PC-3 (cell line): Measurements from ENCODE around the gene TXLNG. TPM values are rescaled to one million over a fixed set of nuclear protein-coding genes. Genes with fewer than 3 reads are reported as not detected.
A peak's percentile ranks its signal among the peaks of the same experiment; 100 is the strongest.

Experiments
- ATAC-seq: fragments of 200-7000 bp; cut with Tn5 transposase; 2 replicates; pipeline ENCODE4 v1.9.1; 2020; ENCODE audit warnings: mild to moderate bottlenecking, moderate library complexity
- BruUV-seq: library from RNA; stranded (reverse); fragments of 400-500 nt; replicated peaks from 2 replicates; lab custom pipeline; 2021; lab: Mats Ljungman, UMichigan
- CTCF ChIA-PET: fragments of 300-600 bp; sonication (Branson Sonifier 250); formaldehyde crosslinking; loops from one replicate; lab custom pipeline; 2022; ENCODE audit warnings: antibody characterized with exemption; lab: Charles Lee
- POLR2A ChIA-PET: fragments of 300-600 bp; sonication (Branson Sonifier 250); formaldehyde crosslinking; loops from one replicate; lab custom pipeline; 2022; ENCODE audit warnings: antibody characterized with exemption; ENCODE audit not compliant: unreplicated experiment; lab: Charles Lee
- DNase-seq: peaks from one replicate; pipeline ENCODE4 v3.0.0-alpha.2; 2015
- H2AFZ ChIP-seq: fragments of 300-600 bp; sonication (generic); 2 replicates; pipeline ENCODE4 v1.6.0; 2016; ENCODE audit warnings: antibody characterized with exemption, low read length
- H3F3A ChIP-seq: fragments of 300-600 bp; sonication (generic); one replicate; pipeline ENCODE4 v1.6.0; 2017; ENCODE audit warnings: antibody characterized with exemption, low read length, control low read depth, mild to moderate bottlenecking; ENCODE audit not compliant: unreplicated experiment
- H3K27ac ChIP-seq: fragments of 300-600 bp; sonication (generic); 2 replicates; pipeline ENCODE4 v1.5.1; 2016; ENCODE audit warnings: mild to moderate bottlenecking, low read length
- H3K27me3 ChIP-seq: fragments of 300-600 bp; sonication (generic); 2 replicates; pipeline ENCODE4 v1.6.1; 2016; ENCODE audit warnings: low read length, mixed read lengths
- H3K36me3 ChIP-seq: fragments of 300-600 bp; sonication (generic); 2 replicates; pipeline ENCODE4 v1.6.1; 2016; ENCODE audit warnings: low read depth, mixed run types, low read length, mixed read lengths
- H3K4me1 ChIP-seq: fragments of 300-600 bp; sonication (generic); 2 replicates; pipeline ENCODE4 v1.5.1; 2016; ENCODE audit warnings: low read length; ENCODE audit not compliant: insufficient read depth
- H3K4me2 ChIP-seq: fragments of 300-600 bp; sonication (generic); 2 replicates; pipeline ENCODE4 v1.6.0; 2016; ENCODE audit warnings: low read length
- H3K4me3 ChIP-seq: fragments of 300-600 bp; sonication (generic); 2 replicates; pipeline ENCODE4 v1.5.1; 2016; ENCODE audit warnings: mild to moderate bottlenecking, low read length, mixed read lengths
- H3K79me2 ChIP-seq: fragments of 300-600 bp; sonication (generic); 2 replicates; pipeline ENCODE4 v1.6.1; 2017; ENCODE audit warnings: low read length, mixed read lengths
- H3K9ac ChIP-seq: fragments of 300-600 bp; sonication (generic); 2 replicates; pipeline ENCODE4 v1.6.0; 2016; ENCODE audit warnings: mild to moderate bottlenecking, low read length
- H3K9me2 ChIP-seq: fragments of 300-600 bp; sonication (generic); replicated peaks from 2 replicates; pipeline ENCODE4 v1.6.1; 2016; ENCODE audit warnings: mixed run types, low read length, mixed read lengths
- H3K9me3 ChIP-seq: fragments of 300-600 bp; sonication (generic); 2 replicates; pipeline ENCODE4 v1.6.1; 2016; ENCODE audit warnings: low read length, mixed read lengths
- H4K20me1 ChIP-seq: fragments of 300-600 bp; sonication (generic); 2 replicates; pipeline ENCODE4 v1.6.1; 2016; ENCODE audit warnings: low read length, mixed read lengths
- CTCF ChIP-seq: fragments of 300-600 bp; sonication (generic); conservative IDR thresholded peaks from 2 replicates; pipeline ENCODE4 v1.5.1; 2017; ENCODE audit warnings: antibody characterized with exemption, low read depth, mild to moderate bottlenecking, low read length
- EZH2 ChIP-seq: fragments of 300-600 bp; sonication (generic); IDR thresholded peaks from one replicate; pipeline ENCODE4 v1.6.1; 2017; ENCODE audit warnings: antibody characterized with exemption, mild to moderate bottlenecking, low read length; ENCODE audit not compliant: unreplicated experiment
- EZH2phosphoT487 ChIP-seq: fragments of 300-600 bp; sonication (generic); IDR thresholded peaks from 2 replicates; pipeline ENCODE4 v1.6.1; 2018; ENCODE audit warnings: mild to moderate bottlenecking, antibody characterized with exemption, low read length, borderline replicate concordance
- intact Hi-C: fragments of 100-400 bp; cut with micrococcal nuclease; formaldehyde crosslinking; loops from 2 replicates; pipeline ENCODE4 v1.9.0; 2023
- total RNA-seq: library from RNA; depleted of rRNA; stranded (reverse); fragments of >200 nt; gene quantifications from 2 replicates; pipeline ENCODE4 v1.2.3, GENCODE V29; 2014

TXLNG gene
- total RNA-seq, 1 experiment from 2014 or later = 17.1 TPM

GRCh38 chrX:16739574-16739973 lies 46.7 kb upstream of the TXLNG start:
- no peak for TF ChIP-seq CTCF
- no peak for TF ChIP-seq EZH2phosphoT487
- TF ChIP-seq EZH2 = no peak
- no peak for ATAC-seq
- Histone ChIP-seq H3K27ac (no peak overlapping the region), H3K4me2 (no peak overlapping the region), H4K20me1 (no peaks in the 10 kb centered on the region), H3K4me1 (peaks cover 8% of the 10 kb centered on the region), H3K9me3 (no peaks in the 10 kb centered on the region), H3K36me3 (peaks cover 34% of the 10 kb centered on the region), H3K9ac (no peak overlapping the region), H3K9me2 (no peaks in the 10 kb centered on the region), H3K4me3 (no peak overlapping the region), H3K79me2 (no peaks in the 10 kb centered on the region), H2AFZ (no peak overlapping the region), H3F3A (peaks cover 3% of the 10 kb centered on the region), H3K27me3 (no peaks in the 10 kb centered on the region)
- no TSS peak for BruUV-seq
- intact Hi-C loops = no loop called here
- POLR2A ChIA-PET = no interaction called here
- peak; percentile 42 for DNase-seq
- CTCF ChIA-PET = no interaction called here

GRCh38 chrX:16743604-16744325 lies 42.5 kb upstream of the TXLNG start:
- DNase-seq (peak; percentile 75), ATAC-seq (peak; percentile 88)
- TF ChIP-seq EZH2phosphoT487 = no peak
- peak; percentile 51 for TF ChIP-seq CTCF
- no peaks in the 10 kb centered on the region for H3K9me2 ChIP-seq
- H3K79me2 ChIP-seq = no peaks in the 10 kb centered on the region
- no peak overlapping the region for H3K4me2 ChIP-seq
- H3F3A ChIP-seq = peaks cover 3% of the 10 kb centered on the region
- POLR2A ChIA-PET = no interaction called here
- no peak overlapping the region for H3K9ac ChIP-seq
- H3K36me3 ChIP-seq = peaks cover 29% of the 10 kb centered on the region; the same call in 1 of the 2 replicates
- BruUV-seq = no TSS peak
- peaks cover 8% of the 10 kb centered on the region for H3K4me1 ChIP-seq
- no peak overlapping the region for H3K4me3 ChIP-seq
- H3K9me3 ChIP-seq = no peaks in the 10 kb centered on the region
- H3K27ac ChIP-seq = peak overlapping the region; percentile 65
- CTCF ChIA-PET = interaction anchor here (0.6 to 1.3 kb wide), 2 partner anchors 24 to 339 kb away, joined by 5 to 6 read pairs; partner anchors contain the start of gene SYAP1
- H3K27me3 ChIP-seq = no peaks in the 10 kb centered on the region
- intact Hi-C loops = no loop called here
- no peaks in the 10 kb centered on the region for H4K20me1 ChIP-seq
- no peak overlapping the region for H2AFZ ChIP-seq

GRCh38 chrX:16745102-16745501 lies 41.2 kb upstream of the TXLNG start:
- no TSS peak for BruUV-seq
- peaks cover 31% of the 10 kb centered on the region for H3K36me3 ChIP-seq
- POLR2A ChIA-PET = no interaction called here

More at GRCh38 chrX:16745102-16745501, 41.2 kb upstream of the TXLNG start:
- Histone ChIP-seq H4K20me1 (no peaks in the 10 kb centered on the region), H3K9me2 (no peaks in the 10 kb centered on the region), H2AFZ (no peak overlapping the region), H3F3A (peaks cover 3% of the 10 kb centered on the region), H3K79me2 (no peaks in the 10 kb centered on the region), H3K4me2 (no peak overlapping the region), H3K27ac (no peak overlapping the region), H3K4me3 (no peak overlapping the region), H3K27me3 (no peaks in the 10 kb centered on the region), H3K4me1 (peaks cover 8% of the 10 kb centered on the region), H3K9me3 (no peaks in the 10 kb centered on the region), H3K9ac (no peak overlapping the region)
- DNase-seq = no peak
- no peak for ATAC-seq
- intact Hi-C loops = no loop called here
- TF ChIP-seq EZH2phosphoT487 (no peak), EZH2 (no peak), CTCF (no peak)
- CTCF ChIA-PET = no interaction called here
